ENCODE measurements around the gene TNN.
A peak's percentile ranks its signal among the peaks of the same experiment; 100 is the strongest.

TNN gene

DNA sequence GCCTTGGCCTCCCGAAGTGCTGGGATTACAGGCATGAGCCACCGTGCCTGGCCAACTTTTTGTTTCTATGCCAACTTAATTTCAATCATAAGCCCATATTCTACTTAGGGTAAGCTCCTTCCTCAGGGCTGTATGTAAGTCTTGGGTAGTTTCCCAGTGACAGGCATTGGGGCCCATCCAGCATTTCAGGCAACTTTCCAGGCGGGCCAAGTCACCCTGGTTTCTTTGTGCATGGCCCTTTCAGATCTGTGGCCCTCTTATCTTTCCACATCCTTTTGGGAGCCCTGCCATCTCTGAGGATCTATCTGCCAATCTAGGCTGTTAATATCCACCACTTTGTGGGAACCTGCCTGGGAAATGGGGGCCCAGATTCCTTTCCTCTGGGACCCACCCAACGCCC lies 58.7 kb downstream of the TNN start:
- no peak overlapping the region for H3K4me3 ChIP-seq (replicated peaks in 1 of 2; ENCODE audit: low read depth in 2 of 2, low read length in 2 of 2)
- TF ChIP-seq, protein P1, sequence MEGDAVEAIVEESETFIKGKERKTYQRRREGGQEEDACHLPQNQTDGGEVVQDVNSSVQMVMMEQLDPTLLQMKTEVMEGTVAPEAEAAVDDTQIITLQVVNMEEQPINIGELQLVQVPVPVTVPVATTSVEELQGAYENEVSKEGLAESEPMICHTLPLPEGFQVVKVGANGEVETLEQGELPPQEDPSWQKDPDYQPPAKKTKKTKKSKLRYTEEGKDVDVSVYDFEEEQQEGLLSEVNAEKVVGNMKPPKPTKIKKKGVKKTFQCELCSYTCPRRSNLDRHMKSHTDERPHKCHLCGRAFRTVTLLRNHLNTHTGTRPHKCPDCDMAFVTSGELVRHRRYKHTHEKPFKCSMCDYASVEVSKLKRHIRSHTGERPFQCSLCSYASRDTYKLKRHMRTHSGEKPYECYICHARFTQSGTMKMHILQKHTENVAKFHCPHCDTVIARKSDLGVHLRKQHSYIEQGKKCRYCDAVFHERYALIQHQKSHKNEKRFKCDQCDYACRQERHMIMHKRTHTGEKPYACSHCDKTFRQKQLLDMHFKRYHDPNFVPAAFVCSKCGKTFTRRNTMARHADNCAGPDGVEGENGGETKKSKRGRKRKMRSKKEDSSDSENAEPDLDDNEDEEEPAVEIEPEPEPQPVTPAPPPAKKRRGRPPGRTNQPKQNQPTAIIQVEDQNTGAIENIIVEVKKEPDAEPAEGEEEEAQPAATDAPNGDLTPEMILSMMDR (IDR thresholded peaks at IDR 0.05; ENCODE audit: low read depth, low read length): no peak
- peak in 1 of 2 donors; percentile 37 for DNase-seq (ENCODE audit: low read depth in 2 of 2)

DNA sequence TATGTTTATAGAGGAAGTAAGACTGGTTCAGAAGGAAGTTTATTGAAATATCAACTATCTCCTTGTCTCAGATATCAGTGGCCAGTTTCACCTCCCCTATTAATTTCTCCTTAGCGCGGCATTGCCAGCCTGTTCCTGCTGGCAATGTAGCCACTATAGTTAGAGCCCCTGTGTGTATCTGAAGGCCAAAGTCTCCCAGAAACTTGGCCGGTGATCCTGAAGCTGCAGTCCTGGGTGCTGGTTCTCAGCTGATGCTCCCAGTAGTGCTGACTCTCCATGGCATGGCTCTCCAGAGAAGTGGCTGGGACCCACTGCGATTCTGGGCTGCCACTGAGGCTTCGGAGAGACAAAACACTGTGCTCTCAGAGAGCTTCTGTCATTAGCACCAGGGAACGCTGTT lies 59.9 kb downstream of the TNN start:
- H3K4me3 ChIP-seq (replicated peaks in 1 of 2; ENCODE audit: low read depth in 2 of 2, low read length in 2 of 2): no peak overlapping the region
- TF ChIP-seq, protein P1 (IDR thresholded peaks at IDR 0.05; ENCODE audit: low read depth, low read length): no peak
- no peak for DNase-seq (ENCODE audit: low read depth in 2 of 2)

DNA sequence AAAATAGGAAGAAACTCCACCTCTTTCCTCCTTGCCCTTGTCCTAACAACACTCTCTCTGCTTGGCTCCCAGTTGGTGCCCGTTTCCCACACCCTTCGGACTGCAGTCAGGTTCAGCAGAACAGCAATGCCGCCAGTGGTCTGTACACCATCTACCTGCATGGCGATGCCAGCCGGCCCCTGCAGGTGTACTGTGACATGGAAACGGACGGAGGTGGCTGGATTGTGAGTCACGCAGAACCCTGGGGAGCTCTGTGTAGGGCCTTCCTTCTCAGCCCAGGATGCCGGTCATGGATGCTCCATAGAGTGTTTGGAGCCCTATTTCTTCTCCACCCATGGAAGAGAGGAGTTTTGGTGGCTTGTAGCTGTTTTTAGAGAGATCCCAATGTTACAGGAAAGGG lies 60.9 kb downstream of the TNN start:
- H3K4me3 ChIP-seq (replicated peaks in 1 of 2; ENCODE audit: low read depth in 2 of 2, low read length in 2 of 2): no peak overlapping the region
- TF ChIP-seq, protein P1 (IDR thresholded peaks at IDR 0.05; ENCODE audit: low read depth, low read length): no peak
- DNase-seq (ENCODE audit: low read depth in 2 of 2): no peak

DNA sequence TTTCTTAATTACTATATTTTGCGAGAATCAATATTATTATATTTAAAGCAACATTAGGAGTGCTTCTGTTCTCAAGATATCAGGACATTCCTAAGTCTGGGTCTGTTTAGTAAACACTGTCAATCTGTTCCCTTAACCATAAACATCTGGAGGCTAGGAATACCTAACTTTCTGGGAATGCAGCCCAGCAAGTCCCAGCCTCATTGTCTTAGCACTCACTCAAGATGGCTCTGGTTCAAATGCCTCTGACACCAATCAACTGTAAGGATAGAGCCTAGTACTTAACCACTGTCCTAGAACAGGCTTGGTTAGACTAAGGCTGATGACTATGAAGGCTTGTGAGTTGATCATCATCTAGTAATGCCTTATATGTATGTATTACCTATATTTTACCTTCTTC lies 61.5 kb downstream of the TNN start:
- no peak overlapping the region for H3K4me3 ChIP-seq (replicated peaks in 1 of 2; ENCODE audit: low read depth in 2 of 2, low read length in 2 of 2)
- peak; percentile 69 for DNase-seq (ENCODE audit: low read depth in 2 of 2)
- TF ChIP-seq, protein P1 (IDR thresholded peaks at IDR 0.05; ENCODE audit: low read depth, low read length): no peak

DNA sequence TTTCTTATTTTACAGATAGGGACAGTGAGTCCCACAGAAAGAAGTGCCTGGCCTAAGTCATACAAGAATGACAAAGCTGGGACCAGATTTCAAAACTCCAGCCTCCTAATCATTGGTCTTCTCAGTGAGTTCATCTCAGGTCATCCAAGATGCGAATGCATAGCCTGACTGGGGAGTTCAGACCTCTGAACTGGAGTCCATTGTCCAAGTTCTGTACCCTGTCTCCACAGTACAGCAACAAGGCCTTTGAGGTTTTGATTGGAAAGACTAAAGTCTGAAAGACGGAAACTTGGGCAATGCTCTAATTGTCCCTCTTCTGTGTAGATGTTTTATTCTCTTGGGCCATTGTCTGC lies 62.0 kb downstream of the TNN start:
- no peak overlapping the region for H3K4me3 ChIP-seq (replicated peaks in 1 of 2; ENCODE audit: low read depth in 2 of 2, low read length in 2 of 2)
- TF ChIP-seq, protein P1 (IDR thresholded peaks at IDR 0.05; ENCODE audit: low read depth, low read length): no peak
- DNase-seq (ENCODE audit: low read depth in 2 of 2): no peak

DNA sequence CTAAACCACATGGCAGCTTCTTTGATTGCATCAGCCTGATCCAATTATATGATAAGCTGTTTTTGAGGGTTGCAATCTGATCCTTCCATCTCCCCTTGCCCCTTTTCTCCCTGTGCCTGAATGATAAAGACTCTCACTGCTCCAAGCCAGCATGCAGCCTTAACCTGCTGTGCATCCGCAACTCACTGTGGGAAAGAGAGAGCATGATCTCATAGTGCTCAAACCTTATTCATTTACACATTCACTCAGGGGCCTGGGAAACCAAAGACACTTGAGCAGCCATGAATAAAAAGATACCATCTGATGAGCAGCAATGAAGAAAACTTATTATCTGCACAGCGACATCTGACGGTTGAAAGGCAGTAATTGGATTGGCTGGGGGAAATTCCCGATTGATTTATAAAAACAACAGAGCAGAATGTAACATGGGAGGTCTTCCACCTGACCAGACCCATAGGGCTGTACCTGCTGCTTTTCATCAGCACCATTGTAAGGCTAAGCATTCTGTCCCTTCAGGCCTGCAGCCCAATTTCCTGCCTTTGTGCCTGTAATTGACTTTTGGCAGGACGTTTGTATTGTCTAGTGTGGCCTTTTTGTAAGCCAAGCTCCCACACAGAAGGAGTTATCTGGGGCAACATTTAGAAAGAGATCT lies 62.5 kb downstream of the TNN start:
- peak in 1 of 2 donors; percentile 36 for DNase-seq (ENCODE audit: low read depth in 2 of 2)
- TF ChIP-seq, protein P1 (IDR thresholded peaks at IDR 0.05; ENCODE audit: low read depth, low read length): no peak
- no peak overlapping the region for H3K4me3 ChIP-seq (replicated peaks in 1 of 2; ENCODE audit: low read depth in 2 of 2, low read length in 2 of 2)

DNA sequence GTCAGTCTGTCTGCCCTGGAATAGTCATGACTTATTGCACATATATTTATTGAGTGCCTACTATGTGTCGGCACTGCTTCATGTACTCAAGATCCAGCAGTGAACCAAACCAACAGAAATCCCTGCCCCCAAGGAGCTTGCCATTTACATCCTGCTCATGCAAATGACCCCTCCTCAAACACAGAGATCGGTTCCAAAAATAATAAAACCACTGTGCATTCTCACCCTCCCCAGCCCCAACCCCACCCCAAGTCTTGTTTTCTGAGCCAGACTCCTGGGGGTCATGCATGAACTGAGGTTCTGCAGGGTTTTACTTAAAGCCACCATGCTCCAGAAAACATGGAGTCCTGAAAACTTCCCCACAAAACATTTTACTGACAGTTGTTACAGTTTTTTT lies 63.0 kb downstream of the TNN start:
- no peak for DNase-seq (ENCODE audit: low read depth in 2 of 2)
- TF ChIP-seq, protein P1 (IDR thresholded peaks at IDR 0.05; ENCODE audit: low read depth, low read length): no peak
- no peak overlapping the region for H3K4me3 ChIP-seq (replicated peaks in 1 of 2; ENCODE audit: low read depth in 2 of 2, low read length in 2 of 2)

All from cardiac fibroblast (primary cell).